GM23338 (cell line): ENCODE data around the gene MAST2. TPM values are rescaled to one million over a fixed set of nuclear protein-coding genes. Genes with fewer than 3 reads are reported as not detected.

ENCODE experiments used
- ATAC-seq: fragments of 200-7000 bp; cut with Tn5 transposase; 3 replicates; pipeline ENCODE4 v1.9.1; 2020
- DNase-seq: peaks from one replicate; pipeline ENCODE4 v3.0.0-alpha.2; 2015; ENCODE audit warnings: low spot score
- H2AFZ ChIP-seq: fragments of 200-600 bp; sonication (generic); 2 replicates; pipeline ENCODE4 v1.8.0; 2016; ENCODE audit warnings: antibody characterized with exemption, mild to moderate bottlenecking, moderate library complexity
- H3F3A ChIP-seq: fragments of 200-600 bp; sonication (generic); replicated peaks from 2 replicates; pipeline ENCODE4 v1.8.0; 2017; ENCODE audit warnings: antibody characterized with exemption, mixed run types, low read depth
- H3K27ac ChIP-seq: fragments of 200-600 bp; sonication (generic); 2 replicates; pipeline ENCODE4 v1.6.1; 2016; ENCODE audit warnings: low read depth
- H3K27me3 ChIP-seq: fragments of 200-600 bp; sonication (generic); 2 replicates; pipeline ENCODE4 v1.8.0; 2016; ENCODE audit warnings: mild to moderate bottlenecking, mixed run types, moderate library complexity; ENCODE audit not compliant: insufficient read depth
- H3K36me3 ChIP-seq: fragments of 200-600 bp; sonication (generic); 2 replicates; pipeline ENCODE4 v1.8.0; 2016; ENCODE audit warnings: mild to moderate bottlenecking; ENCODE audit not compliant: insufficient read depth
- H3K4me1 ChIP-seq: fragments of 200-600 bp; sonication (generic); 2 replicates; pipeline ENCODE4 v1.8.0; 2016; ENCODE audit warnings: mild to moderate bottlenecking, moderate library complexity; ENCODE audit not compliant: insufficient read depth
- H3K4me2 ChIP-seq: fragments of 200-600 bp; sonication (generic); 2 replicates; pipeline ENCODE4 v1.7.1; 2017; ENCODE audit warnings: mixed run types
- H3K4me3 ChIP-seq: fragments of 200-600 bp; sonication (generic); 2 replicates; pipeline ENCODE4 v1.6.1; 2016; ENCODE audit warnings: mixed run types
- H3K79me2 ChIP-seq: fragments of 200-600 bp; sonication (generic); replicated peaks from 2 replicates; pipeline ENCODE4 v1.8.0; 2017; ENCODE audit warnings: mild to moderate bottlenecking; ENCODE audit not compliant: insufficient read depth
- H3K9me2 ChIP-seq: fragments of 200-600 bp; sonication (generic); 2 replicates; pipeline ENCODE4 v1.8.0; 2017; ENCODE audit not compliant: insufficient read depth
- H4K20me1 ChIP-seq: fragments of 200-600 bp; sonication (generic); replicated peaks from 2 replicates; pipeline ENCODE4 v1.8.0; 2017; ENCODE audit warnings: mild to moderate bottlenecking; ENCODE audit not compliant: insufficient read depth
- H3K27ac Mint-ChIP-seq: 2 replicates; pipeline ENCODE4 v1.8.0; 2020; ENCODE audit warnings: inconsistent platforms, mild to moderate bottlenecking, moderate library complexity, mixed read lengths
- H3K27me3 Mint-ChIP-seq: 3 replicates; pipeline ENCODE4 v1.8.0; 2022; ENCODE audit warnings: low read depth, mild to moderate bottlenecking, moderate library complexity, mixed read lengths, inconsistent platforms; ENCODE audit not compliant: insufficient read depth, poor library complexity
- H3K36me3 Mint-ChIP-seq: 3 replicates; pipeline ENCODE4 v1.8.0; 2021; ENCODE audit warnings: low read depth, mild to moderate bottlenecking, inconsistent platforms, moderate library complexity, mixed read lengths
- H3K4me1 Mint-ChIP-seq: 3 replicates; pipeline ENCODE4 v1.8.0; 2020; ENCODE audit warnings: mild to moderate bottlenecking, inconsistent platforms, mixed read lengths
- H3K4me3 Mint-ChIP-seq: 3 replicates; pipeline ENCODE4 v1.8.0; 2021; ENCODE audit warnings: moderate library complexity, mild to moderate bottlenecking, inconsistent platforms, mixed read lengths
- H3K9me3 Mint-ChIP-seq: 3 replicates; pipeline ENCODE4 v1.8.0; 2020; ENCODE audit warnings: moderate library complexity, mild to moderate bottlenecking, inconsistent platforms, mixed read lengths
- CREB1 ChIP-seq: fragments of 250-450 bp; sonication (Bioruptor Pico); IDR thresholded peaks from 2 replicates; pipeline ENCODE4 v1.5.0; 2020; ENCODE audit warnings: low read depth, mild to moderate bottlenecking, moderate library complexity
- CTCF ChIP-seq, 2 experiments: fragments of 200-600 bp in 1 of 2; sonication (generic) in 1 of 2; conservative IDR thresholded peaks; 2 replicates each; pipeline versions ENCODE4 v1.5.1 to v1.6.1; 2016 to 2017; ENCODE audit warnings: antibody characterized with exemption in 2 of 2, low read depth in 2 of 2, mild to moderate bottlenecking in 2 of 2, moderate library complexity in 1 of 2
- ETS1 ChIP-seq: IDR thresholded peaks from 2 replicates; pipeline ENCODE4 v1.6.1; 2016; ENCODE audit warnings: antibody characterized with exemption
- EZH2 ChIP-seq: fragments of 200-600 bp; sonication (generic); IDR thresholded peaks from one replicate; pipeline ENCODE4 v1.8.0; 2017; ENCODE audit warnings: antibody characterized with exemption, mild to moderate bottlenecking, low read depth; ENCODE audit not compliant: unreplicated experiment
- EZH2phosphoT487 ChIP-seq: fragments of 200-600 bp; sonication (generic); IDR thresholded peaks from one replicate; pipeline ENCODE4 v1.8.1; 2018; ENCODE audit warnings: antibody characterized with exemption; ENCODE audit not compliant: unreplicated experiment
- JUNB ChIP-seq: IDR thresholded peaks from one replicate; pipeline ENCODE4 v1.6.1; 2016; ENCODE audit warnings: antibody characterized with exemption; ENCODE audit not compliant: unreplicated experiment
- NANOG ChIP-seq: IDR thresholded peaks from 2 replicates; pipeline ENCODE4 v1.6.1; 2016; ENCODE audit warnings: antibody characterized with exemption, borderline replicate concordance
- POLR2AphosphoS5 ChIP-seq: IDR thresholded peaks from 2 replicates; pipeline ENCODE4 v1.6.1; 2016; ENCODE audit warnings: antibody characterized with exemption, low read depth
- STAT1 ChIP-seq: IDR thresholded peaks from one replicate; pipeline ENCODE4 v1.6.1; 2016; ENCODE audit warnings: antibody characterized with exemption; ENCODE audit not compliant: unreplicated experiment
- ZNF114 ChIP-seq: fragments of 250-450 bp; sonication (Bioruptor Pico); IDR thresholded peaks from 2 replicates; pipeline ENCODE4 v1.5.0; 2020; ENCODE audit warnings: mild to moderate bottlenecking, moderate library complexity
- ZNF331 ChIP-seq: fragments of 250-450 bp; sonication (Bioruptor Pico); IDR thresholded peaks from 2 replicates; pipeline ENCODE4 v1.5.0; 2020; ENCODE audit warnings: low read depth, mild to moderate bottlenecking, moderate library complexity
- polyA plus RNA-seq: library from polyadenylated mRNA; unstranded; fragments of >200 nt; fragmentation: Nextera tagmentation; extraction: Ambion mirVana; gene quantifications from 2 replicates; pipeline ENCODE4 v1.2.1, GENCODE V29; 2016
- total RNA-seq: library from RNA; depleted of rRNA; stranded (reverse); fragments of >200 nt; shearing (Covaris generic); gene quantifications from 2 replicates; pipeline ENCODE4 v1.2.3, GENCODE V29; 2014
- TF ChIP-seq, protein P1 (sequence below): IDR thresholded peaks from one replicate; pipeline ENCODE4 v1.6.1; 2018; ENCODE audit warnings: antibody characterized with exemption; ENCODE audit not compliant: unreplicated experiment
- TF ChIP-seq, protein P2 (sequence below): fragments of 250-450 bp; sonication (Bioruptor Pico); IDR thresholded peaks from 2 replicates; pipeline ENCODE4 v1.5.0; 2020; ENCODE audit warnings: mild to moderate bottlenecking, moderate library complexity

MAST2 gene
- total and polyA plus RNA-seq, 2 experiments from 2014 or later: 11.5 to 57.7 TPM

- Mint-ChIP-seq H3K4me3 (no peak overlapping the region), H3K27me3 (peaks cover 2% of the 10 kb centered on the region), H3K36me3 (peaks cover 56% of the 10 kb centered on the region), H3K9me3 (no peaks in the 10 kb centered on the region), H3K27ac (no peak overlapping the region), H3K4me1 (no peaks in the 10 kb centered on the region)
- DNase-seq (no peak), ATAC-seq (no peak)
- no peaks in the 10 kb centered on the region for H3K4me1 ChIP-seq
- peaks cover 10% of the 10 kb centered on the region; the same call in 1 of the 2 replicates for H3K36me3 ChIP-seq
- H3K79me2 ChIP-seq: no peaks in the 10 kb centered on the region
- TF ChIP-seq EZH2phosphoT487 (no peak), JUNB (no peak), ZNF331 (no peak), EZH2 (no peak), STAT1 (no peak), ZNF114 (no peak), CREB1 (no peak), ETS1 (no peak), NANOG (no peak), CTCF (conservative IDR thresholded peaks at IDR 0.05; ENCODE audit: low read depth in 2 of 2) (no peak), POLR2AphosphoS5 (no peak)
- TF ChIP-seq, protein P1, sequence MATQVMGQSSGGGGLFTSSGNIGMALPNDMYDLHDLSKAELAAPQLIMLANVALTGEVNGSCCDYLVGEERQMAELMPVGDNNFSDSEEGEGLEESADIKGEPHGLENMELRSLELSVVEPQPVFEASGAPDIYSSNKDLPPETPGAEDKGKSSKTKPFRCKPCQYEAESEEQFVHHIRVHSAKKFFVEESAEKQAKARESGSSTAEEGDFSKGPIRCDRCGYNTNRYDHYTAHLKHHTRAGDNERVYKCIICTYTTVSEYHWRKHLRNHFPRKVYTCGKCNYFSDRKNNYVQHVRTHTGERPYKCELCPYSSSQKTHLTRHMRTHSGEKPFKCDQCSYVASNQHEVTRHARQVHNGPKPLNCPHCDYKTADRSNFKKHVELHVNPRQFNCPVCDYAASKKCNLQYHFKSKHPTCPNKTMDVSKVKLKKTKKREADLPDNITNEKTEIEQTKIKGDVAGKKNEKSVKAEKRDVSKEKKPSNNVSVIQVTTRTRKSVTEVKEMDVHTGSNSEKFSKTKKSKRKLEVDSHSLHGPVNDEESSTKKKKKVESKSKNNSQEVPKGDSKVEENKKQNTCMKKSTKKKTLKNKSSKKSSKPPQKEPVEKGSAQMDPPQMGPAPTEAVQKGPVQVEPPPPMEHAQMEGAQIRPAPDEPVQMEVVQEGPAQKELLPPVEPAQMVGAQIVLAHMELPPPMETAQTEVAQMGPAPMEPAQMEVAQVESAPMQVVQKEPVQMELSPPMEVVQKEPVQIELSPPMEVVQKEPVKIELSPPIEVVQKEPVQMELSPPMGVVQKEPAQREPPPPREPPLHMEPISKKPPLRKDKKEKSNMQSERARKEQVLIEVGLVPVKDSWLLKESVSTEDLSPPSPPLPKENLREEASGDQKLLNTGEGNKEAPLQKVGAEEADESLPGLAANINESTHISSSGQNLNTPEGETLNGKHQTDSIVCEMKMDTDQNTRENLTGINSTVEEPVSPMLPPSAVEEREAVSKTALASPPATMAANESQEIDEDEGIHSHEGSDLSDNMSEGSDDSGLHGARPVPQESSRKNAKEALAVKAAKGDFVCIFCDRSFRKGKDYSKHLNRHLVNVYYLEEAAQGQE: no peak
- TF ChIP-seq, protein P2, sequence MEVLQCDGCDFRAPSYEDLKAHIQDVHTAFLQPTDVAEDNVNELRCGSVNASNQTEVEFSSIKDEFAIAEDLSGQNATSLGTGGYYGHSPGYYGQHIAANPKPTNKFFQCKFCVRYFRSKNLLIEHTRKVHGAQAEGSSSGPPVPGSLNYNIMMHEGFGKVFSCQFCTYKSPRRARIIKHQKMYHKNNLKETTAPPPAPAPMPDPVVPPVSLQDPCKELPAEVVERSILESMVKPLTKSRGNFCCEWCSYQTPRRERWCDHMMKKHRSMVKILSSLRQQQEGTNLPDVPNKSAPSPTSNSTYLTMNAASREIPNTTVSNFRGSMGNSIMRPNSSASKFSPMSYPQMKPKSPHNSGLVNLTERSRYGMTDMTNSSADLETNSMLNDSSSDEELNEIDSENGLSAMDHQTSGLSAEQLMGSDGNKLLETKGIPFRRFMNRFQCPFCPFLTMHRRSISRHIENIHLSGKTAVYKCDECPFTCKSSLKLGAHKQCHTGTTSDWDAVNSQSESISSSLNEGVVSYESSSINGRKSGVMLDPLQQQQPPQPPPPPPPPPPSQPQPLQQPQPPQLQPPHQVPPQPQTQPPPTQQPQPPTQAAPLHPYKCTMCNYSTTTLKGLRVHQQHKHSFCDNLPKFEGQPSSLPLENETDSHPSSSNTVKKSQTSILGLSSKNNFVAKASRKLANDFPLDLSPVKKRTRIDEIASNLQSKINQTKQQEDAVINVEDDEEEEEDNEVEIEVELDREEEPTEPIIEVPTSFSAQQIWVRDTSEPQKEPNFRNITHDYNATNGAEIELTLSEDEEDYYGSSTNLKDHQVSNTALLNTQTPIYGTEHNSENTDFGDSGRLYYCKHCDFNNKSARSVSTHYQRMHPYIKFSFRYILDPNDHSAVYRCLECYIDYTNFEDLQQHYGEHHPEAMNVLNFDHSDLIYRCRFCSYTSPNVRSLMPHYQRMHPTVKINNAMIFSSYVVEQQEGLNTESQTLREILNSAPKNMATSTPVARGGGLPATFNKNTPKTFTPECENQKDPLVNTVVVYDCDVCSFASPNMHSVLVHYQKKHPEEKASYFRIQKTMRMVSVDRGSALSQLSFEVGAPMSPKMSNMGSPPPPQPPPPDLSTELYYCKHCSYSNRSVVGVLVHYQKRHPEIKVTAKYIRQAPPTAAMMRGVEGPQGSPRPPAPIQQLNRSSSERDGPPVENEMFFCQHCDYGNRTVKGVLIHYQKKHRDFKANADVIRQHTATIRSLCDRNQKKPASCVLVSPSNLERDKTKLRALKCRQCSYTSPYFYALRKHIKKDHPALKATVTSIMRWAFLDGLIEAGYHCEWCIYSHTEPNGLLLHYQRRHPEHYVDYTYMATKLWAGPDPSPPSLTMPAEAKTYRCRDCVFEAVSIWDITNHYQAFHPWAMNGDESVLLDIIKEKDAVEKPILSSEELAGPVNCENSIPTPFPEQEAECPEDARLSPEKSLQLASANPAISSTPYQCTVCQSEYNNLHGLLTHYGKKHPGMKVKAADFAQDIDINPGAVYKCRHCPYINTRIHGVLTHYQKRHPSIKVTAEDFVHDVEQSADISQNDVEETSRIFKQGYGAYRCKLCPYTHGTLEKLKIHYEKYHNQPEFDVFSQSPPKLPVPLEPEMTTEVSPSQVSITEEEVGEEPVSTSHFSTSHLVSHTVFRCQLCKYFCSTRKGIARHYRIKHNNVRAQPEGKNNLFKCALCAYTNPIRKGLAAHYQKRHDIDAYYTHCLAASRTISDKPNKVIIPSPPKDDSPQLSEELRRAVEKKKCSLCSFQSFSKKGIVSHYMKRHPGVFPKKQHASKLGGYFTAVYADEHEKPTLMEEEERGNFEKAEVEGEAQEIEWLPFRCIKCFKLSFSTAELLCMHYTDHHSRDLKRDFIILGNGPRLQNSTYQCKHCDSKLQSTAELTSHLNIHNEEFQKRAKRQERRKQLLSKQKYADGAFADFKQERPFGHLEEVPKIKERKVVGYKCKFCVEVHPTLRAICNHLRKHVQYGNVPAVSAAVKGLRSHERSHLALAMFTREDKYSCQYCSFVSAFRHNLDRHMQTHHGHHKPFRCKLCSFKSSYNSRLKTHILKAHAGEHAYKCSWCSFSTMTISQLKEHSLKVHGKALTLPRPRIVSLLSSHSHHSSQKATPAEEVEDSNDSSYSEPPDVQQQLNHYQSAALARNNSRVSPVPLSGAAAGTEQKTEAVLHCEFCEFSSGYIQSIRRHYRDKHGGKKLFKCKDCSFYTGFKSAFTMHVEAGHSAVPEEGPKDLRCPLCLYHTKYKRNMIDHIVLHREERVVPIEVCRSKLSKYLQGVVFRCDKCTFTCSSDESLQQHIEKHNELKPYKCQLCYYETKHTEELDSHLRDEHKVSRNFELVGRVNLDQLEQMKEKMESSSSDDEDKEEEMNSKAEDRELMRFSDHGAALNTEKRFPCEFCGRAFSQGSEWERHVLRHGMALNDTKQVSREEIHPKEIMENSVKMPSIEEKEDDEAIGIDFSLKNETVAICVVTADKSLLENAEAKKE: no peak
- H3K4me3 ChIP-seq: no peak overlapping the region
- H2AFZ ChIP-seq: no peak overlapping the region
- no peaks in the 10 kb centered on the region for H3K9me2 ChIP-seq
- no peak overlapping the region for H3K4me2 ChIP-seq
- H3K27ac ChIP-seq: no peak overlapping the region
- no peaks in the 10 kb centered on the region for H3F3A ChIP-seq
- H4K20me1 ChIP-seq: 0 out of 2 replicates have a peak, but pooled peaks cover 4% of the 10 kb centered on the region
- H3K27me3 ChIP-seq: no peaks in the 10 kb centered on the region
These were observed 205.2 kb downstream of the MAST2 start for GRCh38 chr1:46008585-46008984.
